IMR-90 (cell line): ENCODE results near the gene CACNA1I.

Experiments used
- CTCF ChIP-seq: conservative IDR thresholded peaks from 2 replicates; pipeline ENCODE4 v1.5.1; 2012; ENCODE audit warnings: mild to moderate bottlenecking, low read depth, low read length, improper control_type of control experiment
- POLR2A ChIP-seq: IDR thresholded peaks from 2 replicates; pipeline ENCODE4 v1.6.1; 2012; ENCODE audit warnings: mild to moderate bottlenecking, low read depth, low read length
- RAD21 ChIP-seq: IDR thresholded peaks from 2 replicates; pipeline ENCODE4 v1.6.1; 2012; ENCODE audit warnings: low read length, improper control_type of control experiment
- RFX5 ChIP-seq: IDR thresholded peaks from 2 replicates; pipeline ENCODE4 v1.8.0; 2012; ENCODE audit warnings: low read depth, mild to moderate bottlenecking, low read length, moderate library complexity
- TF ChIP-seq, protein P1 (sequence below): fragments of 150-350 bp; IDR thresholded peaks from 2 replicates; pipeline ENCODE4 v1.6.1; 2017; ENCODE audit warnings: mild to moderate bottlenecking, antibody characterized with exemption, low read length, low read depth

GRCh38 chr22:39710380-39711150 is 140.0 kb downstream of the CACNA1I start:
- no peak for TF ChIP-seq CTCF
- no peak for TF ChIP-seq POLR2A
- no peak for TF ChIP-seq RFX5
- TF ChIP-seq RAD21 = no peak
- TF ChIP-seq, protein P1, sequence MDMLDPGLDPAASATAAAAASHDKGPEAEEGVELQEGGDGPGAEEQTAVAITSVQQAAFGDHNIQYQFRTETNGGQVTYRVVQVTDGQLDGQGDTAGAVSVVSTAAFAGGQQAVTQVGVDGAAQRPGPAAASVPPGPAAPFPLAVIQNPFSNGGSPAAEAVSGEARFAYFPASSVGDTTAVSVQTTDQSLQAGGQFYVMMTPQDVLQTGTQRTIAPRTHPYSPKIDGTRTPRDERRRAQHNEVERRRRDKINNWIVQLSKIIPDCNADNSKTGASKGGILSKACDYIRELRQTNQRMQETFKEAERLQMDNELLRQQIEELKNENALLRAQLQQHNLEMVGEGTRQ = no peak
